Activated CD8-positive, alpha-beta memory T cell treated with anti-CD3 and anti-CD28 coated beads for 48 hours (primary cell): ENCODE measurements around the gene PUS1.
"Not testable (repeated sequence)": the region's sequence is repeated elsewhere in the genome, so short reads cannot be mapped to it uniquely, and the experiment has no call there.

ENCODE experiments used
- DNase-seq, 3 experiments: peaks; one replicate each; pipeline ENCODE4 v3.0.0-alpha.2; 2020; ENCODE audit warnings: low read depth in 2 of 3, low spot score in 2 of 3

Gene PUS1

DNA sequence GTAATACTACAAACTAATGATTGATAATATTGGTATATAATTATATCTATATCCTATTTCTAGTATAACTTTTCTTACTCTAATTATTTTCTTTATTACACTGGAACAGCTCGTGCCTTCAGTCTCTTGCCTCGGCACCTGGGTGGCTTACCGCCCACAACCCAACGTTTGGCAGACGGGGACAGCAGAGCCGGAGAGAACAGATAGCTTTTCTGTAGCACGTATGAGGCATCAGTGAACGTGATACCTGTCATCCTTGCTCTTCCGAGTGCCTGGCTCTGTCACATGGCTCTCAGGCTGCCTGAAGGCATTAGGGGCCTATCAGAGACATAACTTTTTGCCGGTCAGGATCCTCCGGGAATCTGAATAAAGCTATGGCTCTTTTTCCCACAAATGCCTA, 5.5 kb downstream of the PUS1 start:
- no peak for DNase-seq

DNA sequence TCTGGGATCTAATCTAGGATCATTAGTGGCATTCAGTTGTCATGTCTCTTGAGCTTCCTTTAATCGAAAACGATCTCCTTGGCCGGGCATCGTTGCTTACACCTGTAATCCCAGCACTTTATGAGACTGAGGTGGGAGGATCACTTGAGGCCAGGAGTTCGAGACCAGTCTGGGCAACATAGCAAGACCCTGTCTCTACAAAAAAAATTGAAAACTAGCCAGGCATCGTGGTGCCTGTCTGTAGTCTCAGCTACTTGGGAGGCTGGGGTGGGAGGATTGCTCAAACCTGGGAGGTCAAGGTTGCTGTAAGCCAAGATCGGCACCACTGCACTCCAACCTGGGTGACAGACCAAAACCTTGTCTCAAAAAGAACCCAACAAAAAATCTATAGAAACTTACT, 9.0 kb downstream of the PUS1 start:
- no peak for DNase-seq

DNA sequence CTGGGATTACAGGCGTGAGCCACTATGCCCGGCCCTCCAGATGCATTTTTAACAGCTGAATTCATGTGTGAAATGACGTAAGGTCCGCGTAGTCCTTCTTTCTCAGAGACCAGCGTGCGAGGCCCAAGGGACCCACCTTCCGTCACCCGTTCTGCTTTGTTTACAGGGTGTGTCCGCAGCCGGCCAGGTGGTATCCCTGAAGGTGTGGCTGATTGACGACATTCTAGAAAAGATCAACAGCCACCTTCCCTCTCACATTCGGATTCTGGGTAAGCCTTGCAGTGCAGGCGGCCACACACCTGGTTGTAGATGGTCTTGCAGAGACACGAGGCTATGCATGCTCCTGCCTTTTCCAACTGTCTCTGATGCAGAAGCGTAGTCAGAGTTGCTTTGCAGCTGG, 9.9 kb downstream of the PUS1 start:
- no peak for DNase-seq

DNA sequence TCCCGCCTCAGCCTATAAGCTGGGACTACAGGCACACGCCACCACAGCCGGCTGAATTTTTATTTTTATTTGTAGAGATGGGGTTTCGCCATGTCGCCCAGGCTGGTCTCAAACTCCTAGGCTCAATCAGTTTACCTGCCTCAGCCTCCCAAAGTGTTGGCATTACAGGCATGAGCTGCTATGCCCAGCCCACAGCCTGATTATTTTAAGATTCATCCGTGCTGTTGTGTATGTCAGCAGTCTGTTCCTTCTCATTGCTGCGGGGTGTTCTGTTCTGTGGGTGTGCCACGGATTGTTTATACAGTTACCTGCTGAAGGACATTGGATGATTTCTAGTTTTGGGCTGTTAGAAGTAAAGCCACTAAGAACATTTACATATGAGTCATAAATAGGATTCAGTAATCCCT, 11.1 kb downstream of the PUS1 start:
- no peak for DNase-seq

DNA sequence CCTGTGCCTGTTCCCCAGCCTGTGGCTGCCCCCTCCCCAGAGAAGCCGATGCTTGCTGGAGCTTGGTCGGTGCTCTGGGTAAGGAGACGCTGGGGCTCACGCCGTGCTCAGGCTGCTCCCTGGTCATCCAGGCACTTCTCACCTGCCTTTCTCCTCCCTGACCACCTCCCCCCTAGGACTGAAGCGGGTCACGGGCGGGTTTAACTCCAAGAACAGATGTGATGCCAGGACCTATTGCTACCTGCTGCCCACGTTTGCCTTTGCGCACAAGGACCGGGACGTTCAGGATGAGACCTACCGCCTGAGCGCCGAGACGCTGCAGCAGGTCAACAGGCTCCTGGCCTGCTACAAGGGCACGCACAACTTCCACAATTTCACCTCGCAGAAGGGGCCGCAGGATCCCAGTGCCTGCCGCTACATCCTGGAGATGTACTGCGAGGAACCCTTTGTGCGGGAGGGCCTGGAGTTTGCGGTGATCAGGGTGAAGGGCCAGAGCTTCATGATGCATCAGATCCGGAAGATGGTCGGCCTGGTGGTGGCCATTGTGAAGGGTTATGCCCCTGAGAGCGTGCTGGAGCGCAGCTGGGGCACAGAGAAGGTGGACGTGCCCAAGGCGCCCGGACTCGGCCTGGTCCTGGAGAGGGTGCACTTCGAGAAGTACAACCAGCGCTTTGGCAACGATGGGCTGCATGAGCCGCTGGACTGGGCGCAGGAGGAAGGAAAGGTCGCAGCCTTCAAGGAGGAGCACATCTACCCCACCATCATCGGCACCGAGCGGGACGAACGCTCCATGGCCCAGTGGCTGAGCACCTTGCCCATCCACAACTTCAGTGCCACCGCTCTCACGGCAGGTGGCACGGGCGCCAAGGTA, 12.3 kb downstream of the PUS1 start:
- no peak for DNase-seq

DNA sequence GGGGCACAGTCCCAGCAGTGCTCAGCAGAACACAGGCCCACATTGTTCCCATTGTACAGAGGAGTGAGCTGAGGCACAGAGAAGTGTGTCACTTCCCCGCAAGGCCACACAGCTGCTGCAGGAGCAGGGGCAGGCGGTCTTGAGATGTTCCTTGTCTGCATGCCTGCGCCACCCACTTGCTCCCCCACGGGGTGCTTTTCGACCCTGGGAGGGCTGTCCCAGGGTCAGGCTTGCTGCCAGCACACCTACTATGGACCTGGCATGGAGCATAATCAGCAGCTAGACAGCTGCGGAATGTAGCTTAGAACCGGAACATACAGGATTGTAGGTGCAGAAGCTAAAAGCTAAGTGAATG, 12.9 kb downstream of the PUS1 start:
- no peak for DNase-seq

DNA sequence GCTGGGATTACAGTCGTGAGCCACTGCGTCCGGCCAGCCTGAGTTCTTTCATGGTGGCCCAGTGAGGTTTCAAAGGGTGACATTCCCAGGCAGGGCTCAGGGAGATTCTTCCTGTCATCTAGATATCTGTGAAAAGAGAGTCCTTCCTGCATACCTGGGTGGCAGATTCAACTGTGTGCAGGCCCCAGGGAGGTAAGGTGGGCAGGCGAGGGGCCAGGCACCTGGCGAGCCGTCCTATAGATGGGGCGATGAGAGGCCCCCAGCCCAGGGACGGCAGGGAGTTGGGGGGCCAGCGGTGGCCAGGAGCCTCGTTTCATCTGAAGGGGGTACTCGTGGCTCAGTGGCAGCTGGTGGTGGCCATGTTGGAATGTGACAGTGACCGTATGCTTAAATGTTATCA, 13.6 kb downstream of the PUS1 start:
- DNase-seq = no peak

DNA sequence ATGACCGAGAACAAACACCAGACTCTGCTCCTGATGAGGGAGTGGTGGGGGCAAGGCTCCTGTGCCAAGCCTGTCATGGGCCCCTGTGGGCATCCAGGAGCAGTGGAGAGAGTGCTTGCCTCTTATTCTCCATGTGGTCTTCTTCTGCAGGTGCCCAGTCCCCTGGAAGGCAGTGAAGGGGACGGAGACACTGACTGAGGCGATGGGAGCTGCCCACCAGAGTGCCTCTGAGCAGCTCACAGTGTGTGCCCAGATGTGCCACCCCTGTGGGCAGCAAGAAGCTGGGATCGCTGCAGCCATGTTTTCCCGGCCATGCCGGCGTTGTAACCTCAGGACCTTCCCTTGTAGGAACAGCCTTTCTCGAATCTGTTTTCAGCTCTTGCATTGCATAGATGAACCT, 14.3 kb downstream of the PUS1 start:
- DNase-seq = no peak

DNA sequence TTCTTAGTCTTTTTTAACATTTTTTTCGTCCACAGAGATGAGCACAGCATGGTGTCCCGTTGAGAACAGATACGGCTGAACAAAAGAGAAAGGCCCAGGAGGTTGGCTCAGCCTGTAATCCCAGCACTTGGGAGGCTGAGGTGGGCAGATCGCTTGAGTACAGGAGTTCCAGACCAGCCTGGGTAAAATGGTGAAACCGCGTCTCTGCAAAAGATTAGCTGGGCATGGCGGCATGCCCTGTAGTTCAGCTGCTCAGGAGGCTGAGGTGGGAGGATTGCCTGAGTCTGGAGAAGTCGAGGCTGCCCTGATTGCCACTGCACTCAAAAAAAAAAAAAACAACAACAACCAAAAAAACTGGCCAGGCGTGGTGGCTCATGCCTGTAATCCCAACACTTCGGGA, 14.8 kb downstream of the PUS1 start:
- DNase-seq = no peak

DNA sequence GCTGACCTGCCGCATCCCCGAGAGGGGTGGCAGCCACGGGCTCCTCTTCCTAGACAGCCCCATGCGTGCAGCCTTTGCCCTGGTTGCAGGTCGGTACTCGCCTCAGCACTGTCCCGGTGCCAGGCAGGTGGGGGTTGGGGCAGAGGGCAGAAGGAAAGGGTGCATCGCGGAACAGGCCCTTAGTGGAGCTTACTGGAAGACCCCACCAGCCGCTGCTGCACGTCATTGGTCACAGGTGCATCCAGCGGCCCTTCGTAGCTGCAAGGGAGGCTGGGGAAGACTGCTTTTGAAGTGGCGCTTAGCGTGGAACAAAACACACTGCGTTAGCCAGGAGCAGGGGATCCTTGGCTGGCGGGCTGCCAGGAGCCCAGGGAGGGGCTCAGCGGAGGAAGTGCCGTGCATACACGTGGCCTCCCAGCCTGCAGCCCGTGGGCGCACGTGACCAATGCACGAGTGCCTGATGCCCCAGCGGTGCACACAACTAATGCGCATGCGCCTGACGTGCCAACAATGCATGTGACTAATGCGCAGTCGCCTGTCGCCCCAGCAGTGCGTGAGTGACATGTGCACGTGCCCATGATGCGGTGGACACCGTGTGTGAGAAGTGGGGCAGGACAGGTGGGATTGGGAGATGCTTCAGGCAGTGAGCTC, 15.7 kb downstream of the PUS1 start:
- DNase-seq = no peak

DNA sequence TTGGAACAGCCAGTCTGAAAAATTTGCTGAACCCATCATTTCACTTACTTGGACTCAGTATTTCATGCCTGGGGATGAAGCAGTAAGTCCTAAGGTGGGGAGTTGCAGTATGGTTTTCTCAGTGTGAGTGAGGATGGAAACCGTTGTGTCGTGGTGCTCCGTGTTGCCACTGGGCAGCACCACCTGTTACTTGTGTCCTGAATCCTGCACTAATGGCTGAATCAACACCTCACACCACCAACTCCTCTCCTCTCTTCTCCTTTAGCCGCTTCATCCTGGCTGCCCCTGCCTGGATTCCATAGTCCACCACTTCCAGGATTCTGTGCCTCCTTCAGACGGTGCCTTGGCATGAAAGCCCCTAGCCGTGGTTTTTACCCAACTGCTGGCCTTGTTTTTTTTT, 17.7 kb downstream of the PUS1 start:
- no peak for DNase-seq

DNA sequence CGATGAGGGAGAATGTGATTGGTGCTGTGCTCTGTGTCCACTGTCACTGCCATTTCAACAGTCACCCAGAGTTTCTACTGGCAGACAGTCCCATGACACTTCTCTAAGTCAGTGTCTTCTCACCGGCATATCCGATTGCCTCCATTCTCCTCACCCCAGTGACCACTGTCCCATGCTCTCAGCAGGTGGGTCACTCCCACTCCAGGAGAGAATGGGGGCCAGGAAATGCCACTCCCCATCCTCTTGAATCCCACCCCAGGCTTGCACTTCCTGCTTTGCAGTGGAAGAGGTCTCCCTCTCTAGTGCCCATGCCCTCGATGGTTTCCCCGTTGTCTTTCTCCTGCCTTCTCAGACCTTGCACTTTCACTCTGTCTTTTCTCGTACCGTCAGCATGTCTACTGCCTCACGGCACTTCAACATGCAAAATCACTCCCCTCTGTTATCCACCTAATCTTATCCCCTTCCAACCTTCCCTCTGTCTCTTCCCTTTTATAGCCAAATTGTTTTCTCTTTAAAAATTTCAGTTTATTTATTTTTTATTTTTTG, 18.5 kb downstream of the PUS1 start:
- DNase-seq = no peak

DNA sequence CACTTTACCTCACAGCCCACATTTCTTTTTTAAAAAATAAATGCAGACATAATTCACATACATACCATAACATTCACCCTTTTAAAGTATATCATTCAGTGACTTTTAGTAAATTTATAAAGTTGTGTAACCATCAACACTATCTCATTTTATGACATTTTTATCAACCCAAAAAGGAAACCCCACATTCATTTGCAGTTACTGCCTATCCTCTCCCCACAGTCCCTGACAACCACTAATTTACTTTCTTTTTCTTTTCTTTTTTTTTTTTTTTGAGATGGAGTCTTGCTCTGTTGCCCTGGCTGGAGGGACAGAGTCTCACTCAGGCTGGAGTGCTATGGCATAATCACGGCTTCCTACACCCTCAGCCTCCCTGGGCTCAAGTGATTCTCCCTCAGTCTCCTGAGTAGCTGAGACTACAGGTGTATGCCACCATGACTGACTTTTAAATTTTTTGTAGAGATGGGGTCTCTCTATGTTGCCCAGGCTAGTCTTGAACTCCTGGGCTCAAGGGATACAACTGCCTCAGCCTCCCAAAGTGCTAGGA, 19.2 kb downstream of the PUS1 start:
- no peak for DNase-seq

DNA sequence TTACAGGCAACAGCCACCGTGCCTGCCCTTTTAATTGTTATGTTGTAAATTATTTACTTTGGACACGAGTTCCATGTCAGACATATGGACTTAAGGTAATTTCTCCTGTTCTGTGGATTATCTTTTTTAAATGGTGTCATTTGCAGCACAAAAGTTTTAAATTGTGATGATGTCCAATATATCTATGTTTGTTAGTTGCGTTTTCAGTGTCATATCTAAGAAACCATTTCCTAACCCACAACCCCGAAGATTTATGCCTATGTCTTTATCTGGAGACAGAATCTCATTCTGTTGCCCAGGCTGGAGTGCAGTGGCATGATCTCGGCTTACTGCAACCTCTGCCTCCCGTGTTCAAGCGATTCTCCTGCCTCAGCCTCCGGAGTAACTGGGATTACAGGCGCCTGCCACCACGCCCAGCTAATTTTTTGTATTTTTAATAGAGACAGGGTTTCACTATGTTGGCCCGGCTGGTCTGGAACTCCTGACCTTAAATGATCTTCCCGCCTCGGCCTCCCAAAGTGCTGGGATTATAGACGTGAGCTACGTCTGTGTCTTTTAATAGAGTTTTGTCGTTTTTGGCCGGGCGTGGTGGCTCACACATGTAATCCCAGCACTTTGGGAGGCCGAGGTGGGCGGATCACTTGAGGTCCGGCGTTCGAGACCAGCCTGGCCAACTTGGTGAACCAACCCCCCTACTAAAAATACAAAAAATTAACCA, 19.8 kb downstream of the PUS1 start:
- not testable (repeated sequence) for DNase-seq

DNA sequence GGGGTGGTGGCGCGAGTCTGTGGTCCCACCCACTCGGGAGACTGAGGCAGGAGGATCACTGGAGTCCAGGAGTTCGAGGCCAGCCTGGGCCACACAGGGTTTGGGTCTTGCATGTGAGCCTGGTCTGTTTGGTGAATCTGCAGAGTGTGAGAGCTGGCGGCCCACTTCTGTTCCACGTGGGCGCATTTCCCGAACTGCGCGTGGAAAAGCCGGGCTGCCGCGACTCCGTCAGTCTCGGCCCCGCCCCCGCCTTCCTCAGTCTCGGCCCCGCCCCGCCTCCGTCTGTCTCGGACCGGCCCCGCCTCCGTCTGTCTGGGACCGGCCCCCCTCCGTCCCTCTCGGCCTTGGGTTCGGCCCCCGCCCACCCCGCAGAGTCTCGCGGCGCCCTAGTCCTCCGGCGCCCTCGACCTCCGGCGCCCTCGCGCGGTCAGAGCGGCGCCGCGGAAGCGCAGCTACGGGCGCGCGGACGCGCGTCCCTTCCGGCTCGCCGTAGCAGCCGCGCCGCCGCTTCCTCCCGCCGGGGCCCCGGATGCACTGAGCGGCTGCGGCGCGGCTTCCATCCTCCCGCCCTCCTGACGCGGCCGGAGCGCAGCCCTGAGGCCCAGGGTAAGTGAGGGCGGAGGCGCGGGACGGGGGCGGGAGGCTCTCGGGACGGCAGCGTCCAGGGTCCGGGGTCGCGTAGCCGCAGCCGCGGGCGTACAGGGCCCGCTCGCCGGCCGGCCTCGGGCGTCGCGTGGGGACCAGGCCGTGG, 20.5 kb downstream of the PUS1 start, which contains the start of gene EP400:
Gene EP400, plus strand, starts transcription at position 512 of the 751 bp plus-strand sequence. CDS start 10,678 bp downstream, outside the sequence.
- peak; percentile 88 to 89 (median 89) for DNase-seq

DNA sequence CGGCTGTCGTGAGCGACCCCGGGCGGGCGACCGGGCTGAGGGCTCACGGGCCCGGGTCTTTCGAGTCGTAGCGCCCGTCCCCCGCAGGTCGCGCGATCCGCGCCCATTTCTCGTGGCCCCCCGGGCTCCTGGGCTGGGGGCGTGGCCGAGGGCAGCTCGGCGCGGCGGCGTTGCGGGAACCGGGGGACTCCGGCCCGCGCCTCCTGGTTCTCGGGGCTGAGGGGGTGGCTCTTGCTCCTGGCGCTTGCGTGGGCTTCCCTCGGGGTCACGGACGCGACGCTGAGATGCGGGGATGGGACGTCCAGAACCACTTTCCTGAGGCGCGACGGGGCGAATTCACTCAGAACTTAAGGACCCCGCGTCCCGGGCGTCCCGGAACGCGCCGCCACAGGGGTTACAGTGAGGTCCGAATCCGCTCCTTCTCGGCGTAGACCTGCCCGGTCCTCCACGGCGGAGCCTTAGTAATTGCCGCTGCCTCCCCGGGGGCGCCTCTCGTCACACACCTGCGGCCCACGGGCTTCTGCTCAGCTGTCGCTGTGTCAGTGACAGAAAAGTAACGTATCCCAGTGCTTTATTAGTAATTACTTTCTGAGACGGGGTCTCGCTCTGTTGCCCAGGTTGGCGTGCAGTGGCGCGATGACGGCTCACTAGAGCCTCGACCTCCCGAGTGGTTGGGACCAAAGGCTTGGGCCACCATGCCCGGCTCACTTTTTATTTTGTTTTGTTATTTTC, 21.3 kb downstream of the PUS1 start:
- no peak for DNase-seq

DNA sequence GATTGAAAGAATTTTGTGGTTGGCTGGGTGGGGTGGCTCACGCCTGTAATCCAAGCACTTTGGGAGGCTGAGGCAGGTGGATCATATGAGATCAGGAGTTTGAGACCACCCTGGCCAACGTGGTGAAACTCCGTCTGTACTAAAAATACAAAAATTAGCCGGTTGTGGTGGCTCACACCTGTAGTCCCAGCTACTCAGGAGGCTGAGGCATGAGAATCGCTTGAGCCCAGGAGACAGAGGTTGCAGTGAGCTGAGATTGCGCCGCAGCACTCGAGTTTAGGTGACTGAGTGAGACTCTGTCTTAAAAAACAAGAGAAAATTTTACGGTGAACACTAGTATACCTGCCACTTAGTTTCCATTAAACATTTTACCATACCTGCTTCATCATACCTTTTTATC, 24.7 kb downstream of the PUS1 start:
- not testable (repeated sequence) for DNase-seq

DNA sequence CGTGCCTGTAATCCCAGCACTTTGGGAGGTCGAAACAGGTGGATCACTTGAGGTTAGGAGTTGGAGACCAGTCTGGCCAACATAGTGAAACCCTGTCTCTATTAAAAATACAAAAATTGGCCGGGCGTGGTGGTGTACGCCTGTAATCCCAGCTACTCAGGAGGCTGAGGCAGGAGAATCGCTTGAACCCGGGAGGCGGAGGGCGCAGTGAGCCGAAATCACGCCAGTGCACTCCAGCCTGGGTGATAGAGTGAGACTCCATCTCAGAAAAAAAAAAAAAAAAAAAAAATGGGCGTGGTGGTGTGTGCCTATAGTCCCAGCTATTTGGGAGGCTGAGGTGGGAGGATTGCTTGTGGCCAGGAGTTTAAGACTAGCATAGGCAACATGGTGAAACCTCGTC, 25.4 kb downstream of the PUS1 start:
- not testable (repeated sequence) for DNase-seq

DNA sequence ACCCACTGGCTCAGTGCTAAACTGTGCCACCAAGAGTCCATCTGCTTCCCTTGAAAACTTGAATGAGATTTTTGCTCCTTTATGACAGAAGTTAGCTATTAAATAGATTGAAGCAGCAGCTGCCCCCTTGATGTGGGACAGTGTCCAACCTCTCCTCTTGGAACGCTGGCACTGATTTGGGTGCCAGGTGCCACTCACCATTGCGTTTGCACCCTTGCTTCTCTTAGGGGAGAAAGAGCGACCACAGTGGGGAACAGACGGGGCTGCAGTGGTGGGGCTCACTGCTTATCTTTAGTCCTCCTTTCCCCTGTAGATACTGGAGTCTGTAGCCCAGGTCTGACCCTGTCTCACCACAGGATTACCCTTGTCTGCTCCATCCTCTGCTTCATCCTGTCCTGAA, 30.0 kb downstream of the PUS1 start:
- no peak for DNase-seq
